SHP77 treated with DMSO at 0.1 percent for 48 hours (cell line): ENCODE data around the gene FGF18.
A peak's percentile ranks its signal among the peaks of the same experiment; 100 is the strongest.
"Not testable (repeated sequence)": the region's sequence is repeated elsewhere in the genome, so short reads cannot be mapped to it uniquely, and the experiment has no call there.

Experiments
- DNase-seq: peaks from one replicate; lab custom pipeline; 2025; lab: John Stamatoyannopoulos, UW

The FGF18 gene

GRCh38 chr5:171418982-171419687 is at the start of gene FGF18:
TSS of gene FGF18 (plus strand) at chr5:171419647. CDS start at chr5:171420200, 553 bp downstream.
- no peak for DNase-seq

DNA sequence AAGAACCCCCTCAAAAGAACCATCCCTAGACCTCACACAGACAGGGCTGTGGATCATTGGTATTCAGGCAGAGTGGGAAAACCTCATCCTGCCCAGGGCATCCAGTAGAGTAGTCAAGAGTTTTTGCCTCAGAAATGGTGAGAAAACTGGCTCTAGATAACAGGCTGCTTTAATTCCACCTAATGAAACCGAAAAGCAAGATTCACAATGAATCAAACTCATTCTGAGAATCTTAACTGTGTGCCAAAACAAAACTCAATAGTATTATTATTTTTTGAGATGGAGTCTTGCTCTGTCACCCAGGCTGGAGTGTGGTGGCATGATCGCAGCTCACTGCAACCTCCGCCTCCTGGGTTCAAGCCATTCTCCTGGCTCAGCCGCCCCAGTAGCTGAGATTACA is 49.5 kb upstream of the FGF18 start:
- no peak for DNase-seq

DNA sequence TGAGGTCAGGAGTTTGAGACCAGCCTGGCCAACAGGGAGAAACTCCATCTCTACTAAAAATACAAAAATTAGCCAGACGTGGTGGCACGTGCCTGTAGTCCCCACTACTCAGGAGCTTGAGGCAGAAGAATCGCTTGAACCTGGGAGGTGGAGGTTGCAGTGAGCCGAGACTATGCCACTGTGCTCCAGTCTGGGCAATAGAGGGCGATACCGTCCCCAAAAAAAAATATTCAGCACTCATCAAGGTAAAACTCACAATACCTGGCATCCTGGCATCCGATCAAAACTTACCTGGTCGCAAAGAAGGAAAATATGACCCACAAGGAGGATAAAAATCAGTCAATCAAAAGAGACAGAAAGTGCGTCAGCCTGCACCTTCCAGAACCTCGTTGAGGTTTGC is 48.6 kb upstream of the FGF18 start:
- not testable (repeated sequence) for DNase-seq

GRCh38 chr5:171371326-171371725 is 48.1 kb upstream of the FGF18 start:
- no peak for DNase-seq

GRCh38 chr5:171379961-171380360 is 39.5 kb upstream of the FGF18 start:
- DNase-seq = no peak

GRCh38 chr5:171384416-171384815 is 35.0 kb upstream of the FGF18 start:
- not testable (repeated sequence) for DNase-seq

DNA sequence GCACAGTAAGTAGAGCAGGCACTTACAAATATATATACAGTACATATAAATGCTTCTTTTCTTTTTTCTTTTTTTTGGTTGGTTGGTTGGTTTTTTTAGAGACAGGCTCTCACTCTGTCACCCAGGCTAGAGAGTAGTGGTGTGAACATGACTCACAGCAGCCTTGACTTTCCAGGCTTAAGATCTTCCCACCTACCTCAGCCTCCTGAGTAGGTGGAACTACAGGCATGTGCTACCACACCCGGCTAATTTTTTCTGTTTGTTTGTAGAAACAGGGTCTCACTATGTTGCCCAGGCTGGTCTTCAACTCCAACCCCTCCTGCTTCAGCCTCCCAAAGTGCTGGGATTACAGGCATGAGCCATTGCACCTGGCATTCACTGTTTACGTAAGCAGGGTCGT is 34.4 kb upstream of the FGF18 start:
- DNase-seq = not testable (repeated sequence)

GRCh38 chr5:171386006-171386671 is 33.3 kb upstream of the FGF18 start:
- DNase-seq = no peak

GRCh38 chr5:171386861-171387344 is 32.5 kb upstream of the FGF18 start:
- no peak for DNase-seq

DNA sequence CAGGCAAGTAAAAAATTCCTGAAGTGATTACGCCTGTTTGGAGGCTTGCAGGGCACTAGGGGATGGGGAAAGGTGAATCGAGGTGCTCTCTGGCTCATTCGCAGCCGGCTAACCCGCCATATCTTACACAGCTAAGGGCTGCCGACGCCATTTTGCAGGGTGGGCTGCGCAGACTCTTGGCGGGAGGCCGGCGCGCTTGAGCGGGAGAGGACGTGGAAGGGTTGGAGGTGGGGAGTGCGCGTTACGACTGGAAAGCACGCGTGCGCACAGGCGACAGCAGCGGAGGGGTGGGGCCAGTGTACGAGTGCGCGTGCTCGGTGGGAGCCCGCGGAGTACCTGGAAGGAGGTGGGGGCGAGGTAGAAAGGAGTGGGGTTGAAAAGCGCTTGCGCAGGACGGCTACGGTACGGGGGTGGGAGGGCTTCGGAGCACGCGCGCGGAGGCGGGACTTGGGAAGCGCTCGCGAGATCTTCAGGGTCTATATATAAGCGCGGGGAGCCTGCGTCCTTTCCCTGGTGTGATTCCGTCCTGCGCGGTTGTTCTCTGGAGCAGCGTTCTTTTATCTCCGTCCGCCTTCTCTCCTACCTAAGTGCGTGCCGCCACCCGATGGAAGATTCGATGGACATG is 32.0 kb upstream of the FGF18 start, which contains the start of gene NPM1:
Gene NPM1 (plus strand): TSS at position 505 of the 625 bp plus-strand sequence. CDS start 100 bp downstream, at position 605.
- peak; percentile 96 for DNase-seq

GRCh38 chr5:171387970-171388815 is 31.3 kb upstream of the FGF18 start:
- peak; percentile 24 for DNase-seq

GRCh38 chr5:171388816-171389168 is 30.7 kb upstream of the FGF18 start:
- DNase-seq = no peak

- no peak for DNase-seq
Observed at GRCh38 chr5:171390883-171391677, 28.4 kb upstream of the FGF18 start.

- no peak for DNase-seq
Observed at GRCh38 chr5:171391996-171392577, 27.4 kb upstream of the FGF18 start.

DNA sequence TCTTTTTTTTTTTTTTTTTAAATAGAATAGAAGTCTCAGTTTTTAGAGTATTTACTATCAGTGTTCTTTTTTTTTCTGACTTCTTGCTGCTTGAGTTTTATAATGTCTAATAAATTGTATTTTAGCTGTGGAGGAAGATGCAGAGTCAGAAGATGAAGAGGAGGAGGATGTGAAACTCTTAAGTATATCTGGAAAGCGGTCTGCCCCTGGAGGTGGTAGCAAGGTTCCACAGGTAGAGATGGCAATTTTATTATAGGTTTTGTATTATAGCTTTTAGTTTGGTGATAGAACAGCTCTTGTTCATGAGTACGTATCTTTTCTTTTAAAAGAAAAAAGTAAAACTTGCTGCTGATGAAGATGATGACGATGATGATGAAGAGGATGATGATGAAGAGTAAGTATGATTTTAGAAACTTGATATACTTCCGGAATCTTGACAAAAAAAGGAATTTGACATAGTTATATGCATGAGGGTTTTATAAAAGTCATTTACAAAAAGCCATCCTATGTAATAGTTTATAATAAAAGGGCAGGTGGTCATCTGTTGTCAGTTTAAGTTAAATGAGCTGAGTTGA is 26.8 kb upstream of the FGF18 start:
- DNase-seq = no peak

- DNase-seq = no peak
Observed at GRCh38 chr5:171395042-171395441, 24.4 kb upstream of the FGF18 start.

GRCh38 chr5:171396583-171396982 is 22.9 kb upstream of the FGF18 start:
- DNase-seq = not testable (repeated sequence)

- no peak for DNase-seq
Observed at GRCh38 chr5:171397190-171397589, 22.3 kb upstream of the FGF18 start.

DNA sequence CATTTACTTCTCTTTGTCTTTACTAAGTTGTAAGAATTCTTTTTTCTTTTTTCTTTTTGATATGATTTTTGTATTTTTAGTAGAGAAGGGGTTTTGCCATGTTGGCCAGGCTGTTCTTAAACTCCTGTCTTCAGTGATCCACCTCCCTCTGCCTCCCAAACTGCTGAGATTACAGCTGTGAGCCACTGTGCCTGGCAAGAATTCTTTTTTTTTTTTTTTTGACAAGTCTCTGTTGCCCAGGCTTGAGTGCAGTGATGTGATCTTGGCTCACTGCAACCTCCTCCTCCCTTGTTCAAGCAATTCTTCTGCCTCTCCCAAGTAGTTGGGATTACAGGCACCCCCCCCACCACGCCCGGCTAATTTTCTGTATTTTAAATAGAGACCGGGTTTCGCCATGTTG is 21.8 kb upstream of the FGF18 start:
- no peak for DNase-seq

- not testable (repeated sequence) for DNase-seq
Observed at GRCh38 chr5:171398660-171399059, 20.8 kb upstream of the FGF18 start.
